DND-41 (cell line): ENCODE data around the gene OVAAL.

Source experiments
- EZH2 ChIP-seq: IDR thresholded peaks from 3 replicates; pipeline ENCODE4 v1.6.1; 2012; ENCODE audit warnings: borderline replicate concordance, low read depth, mild to moderate bottlenecking, moderate library complexity, low read length, inconsistent platforms; ENCODE audit not compliant: severe bottlenecking
- TF ChIP-seq, protein P1 (sequence below): IDR thresholded peaks from 2 replicates; pipeline ENCODE4 v1.5.1; 2012; ENCODE audit warnings: borderline replicate concordance, low read length, moderate library complexity, mild to moderate bottlenecking; ENCODE audit not compliant: poor library complexity, severe bottlenecking; ENCODE audit errors: extremely low read depth

DNA sequence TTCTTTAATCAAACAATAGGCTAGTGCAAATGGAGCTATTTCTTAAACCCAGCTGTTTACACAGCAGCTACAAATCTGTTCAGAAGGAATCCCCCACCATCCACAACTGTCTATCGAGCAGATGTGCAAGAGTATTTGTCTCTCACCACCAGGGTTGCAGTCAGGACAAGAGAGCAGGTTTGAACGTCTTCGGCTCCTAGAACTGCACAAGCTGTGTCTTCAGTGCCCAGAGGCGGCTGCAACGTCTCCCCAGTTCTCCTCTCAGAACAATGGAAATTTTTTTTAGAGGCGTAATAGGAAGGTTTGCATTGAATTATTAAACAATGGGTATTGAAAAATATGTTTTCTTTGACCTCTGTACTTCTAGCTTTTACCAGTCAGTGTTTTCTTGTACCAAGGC, 7.3 kb downstream of the OVAAL start:
- TF ChIP-seq, protein P1, sequence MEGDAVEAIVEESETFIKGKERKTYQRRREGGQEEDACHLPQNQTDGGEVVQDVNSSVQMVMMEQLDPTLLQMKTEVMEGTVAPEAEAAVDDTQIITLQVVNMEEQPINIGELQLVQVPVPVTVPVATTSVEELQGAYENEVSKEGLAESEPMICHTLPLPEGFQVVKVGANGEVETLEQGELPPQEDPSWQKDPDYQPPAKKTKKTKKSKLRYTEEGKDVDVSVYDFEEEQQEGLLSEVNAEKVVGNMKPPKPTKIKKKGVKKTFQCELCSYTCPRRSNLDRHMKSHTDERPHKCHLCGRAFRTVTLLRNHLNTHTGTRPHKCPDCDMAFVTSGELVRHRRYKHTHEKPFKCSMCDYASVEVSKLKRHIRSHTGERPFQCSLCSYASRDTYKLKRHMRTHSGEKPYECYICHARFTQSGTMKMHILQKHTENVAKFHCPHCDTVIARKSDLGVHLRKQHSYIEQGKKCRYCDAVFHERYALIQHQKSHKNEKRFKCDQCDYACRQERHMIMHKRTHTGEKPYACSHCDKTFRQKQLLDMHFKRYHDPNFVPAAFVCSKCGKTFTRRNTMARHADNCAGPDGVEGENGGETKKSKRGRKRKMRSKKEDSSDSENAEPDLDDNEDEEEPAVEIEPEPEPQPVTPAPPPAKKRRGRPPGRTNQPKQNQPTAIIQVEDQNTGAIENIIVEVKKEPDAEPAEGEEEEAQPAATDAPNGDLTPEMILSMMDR: no peak
- no peak for TF ChIP-seq EZH2
